HG02798 (cell line): ENCODE measurements around the gene PFKFB2.

Source experiments
- ATAC-seq: cut with Tn5 transposase; IDR thresholded peaks from one replicate; pipeline ENCODE4 v1.9.1; 2021; ENCODE audit warnings: mild to moderate bottlenecking; ENCODE audit not compliant: unreplicated experiment, poor library complexity

PFKFB2 gene

DNA sequence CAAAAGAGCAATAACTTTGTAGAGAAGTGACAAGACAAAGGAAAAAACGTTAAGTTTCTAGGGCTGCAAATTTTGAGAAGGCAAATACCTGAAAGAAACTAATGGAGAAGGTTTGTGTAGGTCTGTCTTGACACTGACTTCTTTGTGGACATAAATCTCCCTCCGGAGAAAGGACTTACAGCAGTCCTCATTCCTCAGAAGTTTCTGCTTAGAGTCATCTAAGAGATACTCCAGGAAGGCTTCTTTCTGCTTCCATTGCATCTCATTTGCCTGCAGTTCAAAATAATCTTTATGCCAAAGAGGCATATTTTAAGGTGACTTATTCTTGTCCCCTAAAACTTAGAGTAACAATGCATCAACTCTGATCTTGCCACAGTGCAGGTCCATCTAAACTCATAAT lies 31.2 kb downstream of the PFKFB2 start:
- no peak for ATAC-seq

DNA sequence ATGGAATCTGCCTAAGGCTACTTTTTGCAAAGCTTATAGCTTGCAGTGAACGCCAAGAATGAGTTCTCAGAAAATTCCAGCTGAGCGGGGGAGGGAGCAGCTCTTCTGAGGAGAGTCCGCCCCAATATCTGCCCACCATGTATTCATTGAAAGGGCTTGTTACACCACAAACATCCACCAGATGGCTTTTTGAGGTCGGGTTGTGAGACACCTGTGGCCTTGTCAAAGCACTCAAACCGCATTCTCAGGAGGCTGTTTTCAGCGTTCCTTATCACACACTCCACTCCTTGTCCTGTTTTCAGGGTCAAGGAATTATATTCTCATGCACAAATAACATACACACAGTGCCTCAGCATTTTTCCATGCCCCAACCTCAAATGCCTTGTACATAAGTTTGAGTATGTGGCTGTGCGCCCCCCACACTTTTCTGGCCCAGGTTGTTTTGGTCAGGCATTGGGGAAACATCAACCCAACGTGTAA lies 31.7 kb downstream of the PFKFB2 start:
- peak; percentile 70 for ATAC-seq

DNA sequence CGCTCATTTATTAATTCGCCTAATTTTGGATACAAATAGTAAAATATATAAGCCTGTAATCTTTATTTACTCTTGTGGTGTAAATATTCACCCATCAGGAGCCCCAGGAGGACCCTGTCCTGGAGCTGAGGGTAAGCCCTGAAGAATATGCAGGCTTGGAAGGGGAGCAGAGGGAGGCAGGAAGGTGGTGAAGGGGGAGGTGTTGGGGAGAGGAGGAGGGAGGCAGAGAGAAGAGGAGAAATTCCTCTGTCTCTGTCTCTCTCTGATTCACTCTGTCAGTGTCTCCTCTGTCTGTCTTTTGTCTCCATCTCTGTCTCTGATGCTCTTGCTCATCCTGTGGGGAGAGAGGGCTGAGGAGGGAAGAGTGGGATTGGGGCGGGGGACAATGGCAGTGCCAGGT lies 32.8 kb downstream of the PFKFB2 start:
- no peak for ATAC-seq

DNA sequence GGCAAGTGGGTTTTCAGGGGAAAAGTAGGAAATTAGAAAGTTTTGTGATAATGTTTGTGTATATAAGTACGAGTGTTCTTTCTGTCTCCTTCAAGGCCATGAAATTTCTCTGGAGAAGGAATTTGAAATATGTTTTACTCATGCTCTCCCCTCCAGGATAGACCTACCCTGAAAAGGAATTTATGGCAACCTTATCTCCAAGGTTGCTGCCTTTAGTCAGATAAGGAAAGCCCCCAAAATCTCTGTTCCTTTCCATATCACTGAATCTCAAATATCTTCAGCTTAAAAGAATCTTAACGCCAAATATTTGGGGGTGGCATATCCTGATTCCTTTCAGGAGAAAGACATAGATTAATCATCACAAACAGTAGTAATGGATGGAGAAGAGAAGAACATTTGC lies 35.1 kb downstream of the PFKFB2 start:
- no peak for ATAC-seq

DNA sequence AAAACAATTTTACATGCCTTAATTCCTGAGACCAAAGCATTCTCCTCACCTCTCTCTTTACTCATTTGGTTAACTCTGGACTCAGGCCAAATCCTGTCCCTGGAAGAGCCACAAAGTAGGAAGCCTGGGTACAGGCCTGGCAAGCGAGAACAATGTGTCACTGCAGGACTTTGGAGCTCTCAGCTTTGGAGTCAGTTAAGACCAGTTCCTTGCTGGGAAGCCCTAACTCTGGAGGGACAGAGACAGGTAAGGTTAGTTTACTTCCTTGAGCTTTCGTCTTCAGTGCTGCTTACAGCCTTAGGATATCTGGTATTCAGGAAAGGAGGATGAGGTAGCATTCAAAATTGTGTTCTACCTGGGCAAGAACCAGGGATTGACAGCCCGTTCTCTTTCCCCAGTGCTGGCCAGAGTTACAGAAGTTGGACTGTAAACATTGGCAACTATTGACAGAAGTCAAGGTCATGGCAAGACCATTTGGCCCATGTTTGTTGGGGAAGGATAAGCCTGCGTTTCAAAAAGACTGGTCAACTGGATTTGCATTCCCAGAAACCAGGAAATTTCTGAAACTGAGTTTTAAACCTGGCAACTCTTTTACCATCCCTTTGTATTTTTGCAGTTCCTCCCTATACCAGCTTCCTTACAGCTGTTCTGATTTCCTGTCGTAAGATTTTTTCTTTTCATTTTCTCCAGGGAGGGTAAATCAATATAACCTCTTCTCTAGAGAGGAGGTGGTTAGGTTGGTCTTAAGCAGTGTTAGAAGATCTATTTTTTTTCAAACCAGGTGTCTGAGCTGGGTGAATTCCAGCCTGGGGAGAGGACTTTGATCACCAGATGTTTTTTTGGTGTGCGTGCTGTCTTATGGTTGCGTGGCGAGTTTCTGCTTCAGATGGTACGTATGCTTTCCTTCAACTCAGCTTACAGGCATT lies 35.9 kb downstream of the PFKFB2 start, which contains the start of gene C4BPB:
Gene C4BPB, plus strand, starts transcription at position 160 of the 926 bp plus-strand sequence. Its CDS starts 672 bp downstream, at position 832.
- no peak for ATAC-seq

DNA sequence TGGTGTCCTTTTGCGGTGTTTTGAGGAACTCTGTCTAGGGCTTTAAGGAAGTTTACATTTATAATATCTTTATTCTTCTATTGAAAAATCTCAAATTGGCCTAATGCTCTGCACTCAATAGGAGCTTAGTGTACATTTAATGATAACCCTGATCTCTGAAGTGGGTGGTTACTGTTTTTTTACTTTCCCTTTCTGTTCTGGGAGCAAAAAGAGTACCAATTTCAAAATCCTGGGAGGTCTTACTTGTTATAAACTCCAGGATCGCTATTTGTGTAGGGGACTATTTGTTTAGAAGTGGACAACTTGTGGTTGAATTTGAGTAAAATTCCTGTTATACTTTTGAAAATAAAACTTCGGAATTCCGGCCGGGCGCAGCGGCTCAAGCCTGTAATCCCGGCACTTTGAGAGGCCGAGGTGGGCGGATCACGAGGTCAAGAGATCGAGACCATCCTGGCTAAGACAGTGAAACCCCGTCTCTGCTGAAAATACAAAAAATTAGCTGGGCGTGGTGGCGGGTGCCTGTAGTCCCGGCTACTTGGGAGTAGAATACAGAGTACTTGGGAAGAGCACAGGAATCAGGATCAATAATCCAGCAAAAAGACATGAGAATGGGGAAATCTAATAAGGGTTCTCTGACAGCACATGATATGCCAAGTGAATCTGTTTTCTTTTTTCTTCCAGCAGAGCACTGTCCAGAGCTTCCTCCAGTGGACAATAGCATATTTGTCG lies 36.7 kb downstream of the PFKFB2 start:
- no peak for ATAC-seq

DNA sequence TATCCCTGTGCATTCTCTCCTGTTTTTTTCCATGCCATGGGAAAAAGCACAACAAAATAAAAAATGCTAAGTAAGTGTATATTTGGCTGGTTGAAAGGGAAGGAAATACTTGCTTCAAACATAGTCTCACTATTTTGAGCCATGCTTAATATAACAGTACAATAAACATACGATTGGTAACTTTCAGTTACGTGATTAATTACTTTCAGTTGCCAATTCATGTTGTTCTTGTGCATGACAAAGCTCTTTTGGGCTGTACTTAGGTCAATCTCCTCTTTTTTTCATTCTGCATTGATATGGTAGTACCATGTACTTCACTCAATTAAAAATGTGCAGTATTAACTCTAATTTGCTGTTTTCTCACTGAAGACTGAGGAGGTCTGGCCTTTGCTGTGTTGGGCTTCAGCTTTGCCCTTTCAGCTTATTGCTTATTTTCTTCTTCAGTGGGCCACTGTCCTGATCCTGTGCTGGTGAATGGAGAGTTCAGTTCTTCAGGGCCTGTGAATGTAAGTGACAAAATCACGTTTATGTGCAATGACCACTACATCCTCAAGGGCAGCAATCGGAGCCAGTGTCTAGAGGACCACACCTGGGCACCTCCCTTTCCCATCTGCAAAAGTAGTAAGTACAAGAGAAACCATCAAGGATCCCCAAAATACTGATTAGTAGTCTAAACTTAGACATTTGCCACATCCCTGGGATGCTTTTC lies 38.3 kb downstream of the PFKFB2 start:
- ATAC-seq, result no peak

DNA sequence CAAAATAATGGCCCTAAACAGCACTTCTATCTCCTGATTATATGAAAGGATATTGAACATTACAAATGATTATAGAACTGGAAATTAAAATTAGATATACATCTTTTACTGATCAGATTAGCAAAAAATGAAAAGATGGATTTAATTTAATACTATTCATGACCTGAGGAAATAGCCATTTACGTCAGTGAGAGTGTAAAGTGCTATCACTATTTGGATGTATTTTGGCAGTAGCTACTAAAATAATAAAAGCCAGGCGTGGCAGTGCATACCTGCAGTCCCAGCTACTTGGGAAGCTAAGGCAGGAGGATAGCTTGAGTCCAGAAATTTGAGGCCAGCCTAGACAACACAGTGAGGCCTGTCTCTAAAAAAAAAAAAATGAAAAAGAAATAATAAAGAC lies 40.9 kb downstream of the PFKFB2 start:
- ATAC-seq, result no peak

DNA sequence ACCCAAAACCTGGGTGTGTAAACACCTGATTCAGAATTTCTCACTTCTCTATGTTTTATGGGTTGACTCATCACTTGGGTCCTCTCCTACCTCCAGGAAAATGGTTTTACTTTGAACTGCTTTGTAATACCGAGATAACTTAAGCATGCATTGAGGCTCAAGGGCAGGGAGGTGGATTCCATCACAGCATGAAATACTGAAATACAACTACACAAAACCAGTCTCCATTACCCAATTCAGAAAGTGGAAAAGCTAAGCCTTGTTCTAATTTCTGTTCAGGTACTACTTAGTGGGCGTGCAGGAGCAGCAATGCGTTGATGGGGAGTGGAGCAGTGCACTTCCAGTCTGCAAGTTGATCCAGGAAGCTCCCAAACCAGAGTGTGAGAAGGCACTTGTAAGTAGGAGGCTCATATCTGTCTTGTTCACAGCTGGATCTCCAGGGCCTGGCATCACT lies 44.8 kb downstream of the PFKFB2 start:
- peak; percentile 77 for ATAC-seq

DNA sequence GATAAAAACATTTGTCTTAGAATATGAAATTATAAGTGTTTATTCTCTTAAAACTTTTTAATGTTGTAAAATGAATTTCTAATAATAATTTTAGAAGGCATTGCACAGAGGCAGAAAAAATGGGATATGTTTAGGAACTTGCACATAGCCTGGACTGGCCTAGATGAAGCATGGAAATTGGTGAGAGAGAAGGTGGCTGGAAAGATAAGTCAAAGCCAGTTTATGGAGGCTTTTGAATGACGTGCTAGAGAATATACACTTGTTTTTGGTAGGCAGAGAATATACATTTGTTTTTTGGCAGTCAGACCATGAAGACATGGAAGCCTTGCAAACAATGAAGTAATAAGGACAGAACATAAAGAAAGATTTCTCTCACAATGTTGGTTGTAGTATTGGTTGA lies 48.6 kb downstream of the PFKFB2 start:
- no peak for ATAC-seq

DNA sequence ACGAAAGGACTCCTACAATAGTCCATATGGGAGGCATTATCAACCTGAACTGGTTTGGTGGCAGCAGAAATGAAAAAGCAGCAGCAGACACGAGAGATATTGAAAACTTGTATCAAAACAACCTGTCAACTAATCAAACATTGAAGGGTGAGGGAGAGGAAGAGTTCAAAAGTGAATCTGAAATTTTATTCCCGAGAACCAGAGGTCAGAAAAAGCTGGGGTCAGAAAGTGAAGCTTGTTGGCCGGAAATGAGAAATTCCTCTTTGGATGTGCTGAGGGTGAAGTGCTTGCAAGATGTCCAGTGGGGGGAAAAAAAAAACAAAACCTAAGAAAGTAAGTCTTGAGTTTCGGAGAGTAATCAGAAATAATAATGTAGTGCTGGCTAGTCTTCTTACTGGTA lies 49.1 kb downstream of the PFKFB2 start:
- ATAC-seq, result no peak

DNA sequence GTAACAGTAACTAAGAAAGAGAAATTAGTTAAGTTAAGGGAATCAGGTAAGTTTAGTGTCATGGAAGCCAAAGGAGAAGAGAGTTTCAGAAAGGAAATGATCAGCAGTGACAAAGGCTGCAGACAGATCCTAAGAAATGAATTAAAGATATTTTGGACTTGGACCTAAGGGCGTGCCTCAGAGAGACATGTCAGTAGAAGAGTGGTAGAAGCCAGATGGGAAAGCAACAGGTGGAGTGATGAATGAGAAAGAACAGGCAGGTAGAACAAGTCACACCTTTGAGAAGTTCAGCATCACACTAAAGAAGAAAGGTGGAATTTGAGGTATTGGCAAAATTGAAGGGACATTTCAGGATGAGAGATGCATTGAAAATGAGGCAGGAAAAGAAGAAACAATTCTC lies 49.6 kb downstream of the PFKFB2 start:
- no peak for ATAC-seq

DNA sequence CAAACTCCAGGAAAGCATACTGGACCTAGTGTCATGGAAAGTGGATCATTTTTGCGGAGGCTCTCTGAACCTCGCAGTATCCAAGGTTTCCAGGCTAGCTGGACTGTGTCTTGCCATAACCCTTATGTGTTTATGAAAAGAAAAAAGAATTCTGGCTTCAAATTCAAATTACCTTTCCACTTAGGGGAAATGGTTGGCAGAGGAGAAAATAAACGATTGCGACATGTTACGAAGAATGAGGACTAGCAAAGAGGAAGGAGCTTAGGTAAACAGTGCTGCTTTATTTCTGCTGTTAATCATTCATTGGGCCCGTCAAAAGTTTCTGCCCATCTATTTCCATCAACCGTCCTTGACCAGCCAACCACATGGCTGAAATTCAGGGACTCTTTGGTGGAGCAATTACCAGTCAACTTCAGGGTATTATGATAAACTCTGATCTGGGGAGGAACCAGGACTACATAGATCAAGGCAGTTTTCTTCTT lies 50.9 kb downstream of the PFKFB2 start, which contains the start of gene C4BPA:
Gene C4BPA, plus strand, starts transcription at position 342 of the 482 bp plus-strand sequence. CDS start 8,793 bp downstream, outside the sequence.
- no peak for ATAC-seq

DNA sequence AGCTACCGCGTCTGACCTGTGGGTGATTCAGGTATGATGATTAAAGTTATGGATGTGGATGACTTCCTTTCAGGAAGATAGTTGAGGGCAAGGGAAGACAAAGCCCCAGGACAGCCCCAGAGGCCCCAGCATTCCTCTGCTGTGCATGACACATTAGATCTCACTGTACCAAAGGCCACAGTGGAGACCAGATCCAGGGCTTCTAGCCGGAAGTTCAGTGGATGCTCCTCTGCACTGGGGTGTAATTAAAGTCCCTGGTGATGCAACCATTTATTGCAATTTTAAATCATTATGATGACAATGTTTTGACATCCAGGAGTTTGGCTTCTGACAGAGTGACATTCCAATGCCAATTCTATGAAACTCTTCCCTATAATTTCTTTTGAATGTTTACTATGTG lies 55.9 kb downstream of the PFKFB2 start:
- ATAC-seq, result no peak

DNA sequence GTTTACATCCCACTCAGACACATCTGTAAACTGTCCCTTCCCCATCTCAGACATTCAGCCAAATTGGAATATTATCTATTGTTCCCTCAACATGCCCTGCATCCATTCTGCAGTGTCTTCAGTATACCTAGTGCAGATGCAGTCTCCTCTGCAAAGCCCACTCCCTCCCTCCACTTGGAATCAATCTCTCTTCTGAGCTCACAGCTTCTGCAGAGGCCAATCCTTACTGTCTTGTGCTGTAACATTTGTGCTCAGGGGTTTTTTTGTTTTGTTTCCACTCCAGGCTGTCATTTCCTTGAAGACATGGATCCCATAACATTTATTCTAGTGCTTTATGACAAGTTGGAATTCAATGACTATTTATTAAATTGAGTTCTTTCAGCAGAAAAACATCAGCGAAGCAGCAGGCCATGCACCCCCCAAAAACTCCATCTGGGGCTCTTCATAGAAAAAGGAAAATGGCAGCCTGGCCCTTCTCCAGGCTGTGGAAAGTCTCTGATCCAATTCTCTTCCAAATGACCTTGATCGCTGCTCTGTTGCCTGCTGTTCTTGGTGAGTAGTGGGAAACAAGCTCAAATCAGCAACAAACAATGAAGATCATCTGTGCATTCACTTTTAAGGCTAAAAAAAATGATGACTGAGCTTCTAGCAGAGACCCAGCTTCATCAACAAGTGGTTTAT lies 59.7 kb downstream of the PFKFB2 start:
- ATAC-seq, result no peak

DNA sequence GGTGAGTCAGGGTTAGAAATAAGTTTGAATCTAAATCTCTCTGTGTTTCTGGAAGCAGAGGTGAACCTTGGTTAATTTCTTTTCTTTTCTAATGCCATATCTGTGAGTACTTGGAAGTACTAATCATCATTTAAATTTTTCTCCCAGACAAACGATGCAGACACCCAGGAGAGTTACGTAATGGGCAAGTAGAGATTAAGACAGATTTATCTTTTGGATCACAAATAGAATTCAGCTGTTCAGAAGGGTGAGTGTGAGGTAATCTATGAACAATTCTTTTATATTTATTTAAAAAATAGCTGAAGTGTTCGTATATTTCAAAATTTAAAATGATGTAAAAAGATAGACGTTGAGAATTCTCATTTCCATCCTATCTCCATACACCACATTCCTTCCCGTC lies 62.2 kb downstream of the PFKFB2 start:
- no peak for ATAC-seq

DNA sequence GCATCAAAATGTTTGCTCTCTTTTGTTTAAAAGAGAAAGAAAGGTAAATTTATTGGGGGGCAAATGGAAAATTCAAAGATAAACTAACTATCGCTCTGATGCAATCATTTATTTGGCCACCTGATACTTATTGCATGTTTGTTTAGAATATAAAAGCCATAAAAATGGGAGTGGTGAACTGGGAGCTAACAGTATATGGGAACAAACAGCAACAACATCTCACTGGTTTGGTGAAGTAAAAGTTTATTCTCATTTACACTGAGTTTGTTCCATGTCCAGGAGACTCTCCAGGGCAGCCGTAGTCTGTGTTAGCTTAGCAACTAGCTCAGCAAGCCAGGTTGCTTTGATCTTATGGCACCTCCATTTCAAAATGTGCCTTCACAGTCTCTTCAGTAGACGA lies 71.3 kb downstream of the PFKFB2 start:
- ATAC-seq, result no peak

DNA sequence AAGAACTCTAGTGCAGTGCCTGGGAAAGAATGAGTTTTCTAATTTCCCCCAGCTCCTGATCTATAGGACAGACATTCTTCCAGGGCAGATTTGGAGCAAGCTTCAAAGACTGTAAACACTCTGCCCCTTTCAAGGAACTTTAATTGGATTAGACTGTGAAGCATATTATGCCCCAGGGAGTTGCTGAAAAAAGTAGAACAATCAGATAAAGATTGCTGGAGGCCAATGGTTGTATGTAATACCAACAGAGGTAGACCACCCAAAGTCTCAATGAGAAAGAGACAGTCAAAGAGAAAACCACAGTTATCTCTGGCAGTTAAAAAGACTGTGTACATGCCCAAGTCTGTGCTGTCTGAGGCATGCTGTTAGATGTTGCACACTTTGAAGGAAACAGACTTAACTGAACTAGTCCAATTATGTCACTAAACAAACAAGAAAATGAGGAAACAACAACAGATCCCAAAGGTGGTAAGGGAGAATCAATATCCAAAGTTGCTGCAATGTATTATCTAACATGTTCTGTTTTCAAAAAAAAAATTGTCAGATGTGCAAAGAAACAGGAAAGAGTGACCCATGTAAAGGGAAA lies 75.4 kb downstream of the PFKFB2 start:
- ATAC-seq, result no peak

DNA sequence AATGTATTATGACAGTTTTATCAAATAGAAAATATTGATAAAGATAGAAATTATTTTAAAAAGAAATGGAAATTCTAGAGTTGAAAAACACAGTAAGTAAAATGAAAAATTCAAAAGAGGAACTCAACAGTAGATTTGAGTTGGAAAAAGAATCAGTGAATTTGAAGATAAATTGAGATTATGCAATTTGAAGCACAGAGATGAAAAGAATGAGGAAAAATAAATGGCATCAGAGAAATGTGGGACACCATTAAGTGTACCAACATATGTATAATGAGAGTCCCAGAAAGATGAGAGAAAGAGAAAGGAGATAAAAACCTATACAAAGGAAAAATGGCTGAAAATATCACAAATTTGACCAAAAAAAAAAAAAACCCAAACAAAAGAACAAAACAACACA lies 76.0 kb downstream of the PFKFB2 start:
- ATAC-seq, result no peak
